Activated effector memory CD4-positive, alpha-beta T cell treated with Interleukin-2 at 50 U/mL for 16 hours (primary cell): ENCODE measurements around the gene RPL39L.
"Not testable (repeated sequence)": the region's sequence is repeated elsewhere in the genome, so short reads cannot be mapped to it uniquely, and the experiment has no call there.

Experiments used
- DNase-seq: peaks from one replicate; pipeline ENCODE4 v3.0.0-alpha.2; 2020

Gene RPL39L

DNA sequence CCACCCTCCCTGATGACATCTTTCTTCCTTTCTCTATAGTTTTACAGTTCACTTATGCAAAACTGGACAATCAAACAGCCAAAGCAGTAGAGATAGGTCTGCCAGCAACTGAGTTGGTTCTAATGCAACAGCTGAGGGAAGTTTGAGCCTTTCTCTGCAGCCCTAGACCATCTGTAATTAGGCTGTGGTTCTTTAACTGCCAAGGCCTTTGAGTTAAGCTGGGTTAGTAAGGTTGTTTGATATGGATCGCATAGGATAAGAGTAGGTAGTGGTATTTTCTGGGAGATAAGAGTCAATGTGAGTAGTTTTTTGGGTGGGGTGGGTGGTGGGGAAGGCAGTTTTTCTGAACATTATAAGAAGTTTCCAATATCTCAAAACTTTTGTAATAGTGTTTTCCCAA is 3.0 kb downstream of the RPL39L start:
- no peak for DNase-seq

DNA sequence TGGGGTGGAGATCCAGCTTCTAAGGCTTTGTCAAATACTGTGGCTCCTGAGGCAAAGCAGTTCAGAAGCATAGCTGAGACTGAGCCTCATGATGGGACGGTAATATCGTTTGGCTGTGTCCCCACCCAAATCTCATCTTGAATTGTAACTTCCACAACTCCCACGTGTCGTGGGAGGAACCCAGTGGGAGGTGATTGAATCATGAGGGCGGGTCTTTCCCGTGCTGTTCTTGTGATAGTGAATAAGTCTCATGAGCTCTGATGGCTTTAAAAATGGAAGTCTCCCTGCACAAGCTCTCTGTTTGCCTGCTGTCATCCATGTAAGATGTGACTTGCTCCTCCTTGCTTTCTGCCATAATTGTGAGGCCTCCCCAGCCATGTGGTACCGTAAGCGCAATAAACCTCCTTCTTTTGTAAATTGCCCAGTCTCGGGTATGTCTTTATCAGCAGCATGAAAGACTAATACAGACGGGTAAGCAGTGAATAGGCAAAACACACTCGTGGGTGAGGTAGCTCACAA is 4.1 kb downstream of the RPL39L start:
- DNase-seq, result not testable (repeated sequence)

DNA sequence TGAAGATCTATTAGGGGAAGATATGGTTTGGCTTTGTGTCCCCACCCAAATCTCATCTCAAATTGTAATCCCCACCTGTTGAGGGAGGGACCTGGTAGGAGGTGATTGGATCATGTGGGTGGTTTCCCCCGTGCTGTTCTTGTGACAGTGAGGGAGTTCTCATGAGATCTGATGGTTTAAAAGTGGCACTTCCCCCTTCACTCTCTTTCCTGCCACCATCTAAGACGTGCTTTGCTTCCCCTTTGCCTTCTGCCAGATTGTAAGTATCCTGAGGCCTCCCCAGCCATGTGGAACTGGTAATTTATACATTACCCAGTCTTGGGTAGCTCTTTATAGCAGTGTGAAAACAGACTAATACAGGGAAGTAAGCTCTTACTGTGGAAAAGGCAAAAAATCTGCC is 6.1 kb downstream of the RPL39L start:
- DNase-seq, result not testable (repeated sequence)

DNA sequence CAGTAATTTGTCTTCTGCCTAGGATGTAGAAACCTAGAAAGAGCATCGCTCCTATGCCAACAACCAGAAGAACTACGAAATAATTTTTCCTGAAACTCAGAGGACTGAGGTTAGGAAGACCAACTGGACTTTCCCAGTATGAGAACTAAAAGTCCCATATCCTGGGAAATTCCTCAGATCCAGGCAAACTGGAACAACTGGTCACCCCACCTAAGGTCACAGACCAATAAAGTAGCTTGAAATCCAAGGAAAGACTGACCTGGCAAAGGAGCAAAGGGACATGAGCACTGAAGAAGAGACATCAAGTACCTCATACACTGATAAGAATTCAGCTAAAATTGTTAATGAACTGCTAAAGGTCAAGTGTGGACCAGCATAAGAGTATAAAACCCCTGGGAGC is 6.6 kb downstream of the RPL39L start:
- no peak for DNase-seq

DNA sequence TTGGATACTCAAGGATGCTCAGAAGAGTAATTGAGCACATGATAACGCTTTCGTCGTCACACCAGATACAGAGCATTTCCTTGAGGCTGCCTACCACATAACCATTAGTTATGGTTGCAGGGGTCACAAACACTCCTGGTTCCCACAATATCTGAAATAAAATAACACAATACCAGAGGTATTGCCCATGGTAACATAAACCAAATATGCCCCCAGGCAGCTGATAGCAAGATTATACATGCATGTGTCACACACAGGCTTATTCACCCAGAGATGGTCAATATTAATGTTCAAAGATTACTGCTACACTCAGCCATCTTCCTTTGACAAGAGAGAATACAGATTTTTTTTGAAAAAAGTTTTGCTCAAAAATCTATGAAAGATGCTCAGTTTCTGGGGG is 7.3 kb downstream of the RPL39L start:
- DNase-seq, result no peak

DNA sequence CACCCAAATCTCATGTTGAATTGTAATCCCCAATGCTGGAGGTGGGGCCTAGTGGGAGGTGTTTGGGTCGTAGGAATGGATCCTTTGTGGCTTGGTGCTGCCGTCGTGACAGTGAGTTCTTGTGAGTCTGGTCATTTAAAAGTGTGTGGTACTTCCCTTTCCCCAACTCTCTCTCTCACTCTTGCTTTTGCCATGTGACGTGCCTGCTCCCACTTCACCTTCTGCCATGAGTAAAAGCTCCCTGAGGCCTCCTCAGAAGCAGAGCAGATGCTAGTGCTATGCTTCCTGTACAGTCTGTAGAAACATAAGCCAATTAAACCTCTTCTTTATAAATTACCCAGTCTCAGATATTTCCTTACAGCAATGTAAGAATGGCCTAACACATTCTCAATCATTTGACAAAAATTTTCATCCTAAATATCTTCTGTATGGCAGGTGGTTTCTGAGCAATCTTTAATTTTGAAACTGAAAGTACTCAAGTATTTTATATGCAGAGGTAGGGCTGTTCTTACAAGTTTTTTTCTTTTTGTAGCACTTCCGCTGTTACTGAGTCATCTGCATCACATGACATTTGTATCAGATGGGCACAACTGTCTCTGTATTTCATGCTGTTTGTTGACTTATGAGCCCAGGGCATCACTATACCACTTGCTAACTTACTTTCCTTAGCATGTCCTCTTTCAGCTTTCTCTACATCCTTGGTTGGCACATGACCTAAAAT is 8.8 kb downstream of the RPL39L start:
- DNase-seq, result no peak

DNA sequence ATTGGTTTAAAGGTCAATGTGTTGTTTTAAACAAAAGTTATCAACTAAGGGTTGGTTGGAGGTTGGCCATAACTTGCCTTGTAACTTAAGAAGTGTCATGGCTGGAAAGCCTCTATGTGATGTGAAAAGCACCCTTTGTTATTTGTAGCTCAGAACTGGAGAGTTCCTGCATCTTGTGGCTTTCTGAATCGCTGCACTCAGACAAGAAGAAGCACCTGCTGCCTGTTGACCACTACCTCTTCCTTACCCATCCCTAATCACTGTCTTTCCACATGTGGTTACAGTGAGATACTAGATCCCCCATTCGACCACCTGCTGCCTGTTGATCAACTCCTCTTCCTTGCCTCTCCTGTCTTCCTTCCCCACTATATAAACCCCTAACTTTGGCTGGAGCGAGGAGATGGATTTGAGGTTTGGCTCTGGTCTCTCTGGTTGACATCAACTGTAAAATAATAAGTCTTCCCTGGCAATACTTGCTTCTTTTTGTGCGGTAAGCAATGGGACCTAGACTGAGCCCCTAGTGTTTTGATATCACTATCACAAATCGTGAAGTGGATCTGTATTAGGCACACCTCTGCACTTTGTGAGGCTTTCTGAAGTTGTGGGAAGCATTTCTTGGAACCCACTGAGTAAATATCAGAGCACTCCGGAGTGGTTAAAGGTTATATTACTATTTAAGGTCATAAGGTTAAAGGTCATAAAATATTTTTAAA is 13.8 kb downstream of the RPL39L start:
- DNase-seq, result no peak

DNA sequence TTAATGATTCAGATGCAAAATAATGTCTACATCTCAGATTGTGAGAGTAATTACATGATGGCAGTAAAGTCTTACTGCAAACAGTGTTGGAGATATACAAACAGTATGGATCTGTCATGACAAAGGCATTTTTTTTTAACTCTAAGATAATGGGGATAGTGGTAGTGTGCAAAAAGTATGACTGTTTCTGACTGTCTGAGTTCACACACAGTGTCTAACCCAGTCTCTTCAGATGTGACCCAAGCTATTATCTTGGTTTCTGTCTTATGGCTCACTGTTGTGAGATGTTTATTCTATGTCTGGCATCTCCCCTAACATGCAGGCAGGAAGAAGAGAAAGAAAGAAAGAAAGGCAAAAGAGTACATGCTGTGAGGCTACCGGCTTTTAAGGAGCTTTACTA is 17.0 kb downstream of the RPL39L start:
- no peak for DNase-seq

DNA sequence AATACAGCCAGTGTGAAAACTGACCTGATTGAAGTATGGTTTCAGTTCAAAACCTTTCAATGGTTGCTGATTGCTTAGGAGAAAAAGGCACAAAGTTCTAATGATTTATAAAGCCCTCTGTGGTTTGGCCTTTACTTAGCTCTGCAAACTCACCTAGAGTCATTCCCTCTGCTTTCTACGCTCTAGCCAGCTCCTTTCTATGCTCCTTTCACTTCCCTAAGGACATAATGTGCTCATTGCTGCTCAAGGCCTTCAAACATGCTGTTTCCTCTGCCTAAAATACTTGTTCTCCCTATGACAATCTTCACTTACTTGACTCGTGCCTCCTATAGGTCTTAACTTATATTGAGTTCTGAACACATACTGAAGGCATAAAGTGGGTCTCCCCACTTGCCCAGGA is 19.0 kb downstream of the RPL39L start:
- no peak for DNase-seq

DNA sequence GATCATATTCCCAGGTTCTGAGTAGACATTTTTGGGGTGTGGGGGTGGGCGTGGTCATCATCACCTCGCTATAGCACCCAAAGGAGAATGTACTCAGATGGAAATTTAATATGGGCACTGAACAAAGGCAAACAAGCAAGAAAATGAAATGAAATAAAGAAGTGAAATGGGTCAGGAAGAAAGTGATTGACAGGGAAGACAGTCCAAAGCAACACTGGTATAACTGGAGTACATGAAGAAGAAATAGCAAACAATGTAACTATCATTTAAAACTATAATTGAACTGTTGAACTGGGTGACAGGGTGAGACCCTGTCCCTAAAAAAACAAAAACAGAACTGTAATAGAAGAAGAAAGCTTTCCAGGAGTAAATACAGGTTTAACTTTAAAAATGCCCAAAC is 24.8 kb downstream of the RPL39L start:
- no peak for DNase-seq

DNA sequence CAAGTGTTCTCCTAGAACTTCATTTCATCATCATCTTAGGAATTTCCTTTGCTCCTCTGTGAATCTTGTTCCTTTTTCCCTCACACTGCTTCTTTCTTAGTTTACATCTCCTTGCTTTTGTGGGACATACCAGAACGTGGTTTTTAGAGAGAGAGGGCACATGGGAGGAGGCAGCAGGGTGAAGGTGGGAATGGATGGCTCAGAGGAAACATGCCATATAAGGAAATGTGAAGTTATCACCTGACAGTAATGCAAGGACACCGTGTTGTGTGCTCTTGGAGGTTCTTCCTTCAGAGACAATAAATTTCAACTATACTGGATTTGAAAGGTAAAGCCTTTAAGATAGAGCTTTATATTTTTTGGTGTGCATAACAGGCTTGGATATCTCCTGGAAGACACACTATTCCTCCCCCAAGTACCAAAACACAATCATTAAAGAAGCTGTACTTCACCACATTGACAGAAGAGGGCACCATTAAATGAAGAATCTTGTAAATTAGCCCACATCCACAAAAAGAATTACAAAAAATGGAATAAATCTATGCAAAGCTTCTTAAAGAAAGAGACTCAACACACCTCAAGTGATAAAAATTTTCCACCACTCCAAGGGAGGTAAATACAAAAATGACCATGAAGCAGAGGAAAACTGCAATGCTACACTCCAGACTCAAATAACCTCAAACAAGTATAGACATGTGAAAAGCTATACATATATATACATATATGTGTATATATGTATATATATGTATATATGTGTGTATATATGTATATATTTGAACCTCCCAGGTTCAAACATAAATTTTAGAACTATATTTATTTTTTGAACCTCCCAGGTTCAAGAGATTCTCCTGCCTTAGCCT is 26.1 kb downstream of the RPL39L start:
- DNase-seq, result no peak

DNA sequence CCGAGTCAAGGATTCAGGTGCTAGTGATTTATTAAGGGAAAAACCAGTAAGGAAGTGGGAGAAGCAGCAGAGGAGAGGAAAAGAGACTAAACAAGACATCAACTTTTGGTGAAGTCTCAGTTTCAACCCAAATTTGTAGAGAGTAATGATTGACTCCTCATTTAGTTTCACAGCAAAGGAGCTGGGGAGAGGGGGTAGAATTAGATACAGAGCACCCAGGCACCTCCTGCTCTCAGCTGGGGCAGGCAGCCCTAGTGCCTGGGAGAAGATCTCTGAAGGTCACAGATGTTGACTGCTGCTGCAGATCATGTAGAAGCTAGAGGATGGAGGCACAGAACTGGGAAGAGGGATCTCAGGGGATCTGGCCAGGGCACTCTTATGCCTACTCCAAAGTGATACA is 29.1 kb downstream of the RPL39L start:
- no peak for DNase-seq

DNA sequence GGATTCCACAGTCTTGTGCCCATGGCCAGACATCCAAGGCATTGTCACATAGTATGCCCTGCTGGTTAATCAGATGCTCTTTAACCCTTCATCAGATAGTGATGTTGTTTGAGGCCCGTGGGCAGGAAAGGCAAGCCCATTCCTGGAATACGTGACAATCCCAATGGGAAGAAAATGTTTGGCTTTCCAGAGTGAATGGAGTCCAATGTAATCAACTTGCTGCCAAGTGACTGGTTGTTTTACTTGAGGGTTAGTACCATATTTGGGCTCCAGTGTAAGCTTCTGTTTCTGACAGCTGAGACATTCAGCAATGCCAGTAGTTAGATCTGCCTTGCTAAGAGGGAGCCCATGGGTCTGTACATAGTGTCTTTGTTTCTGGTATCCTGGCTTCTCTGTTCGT is 31.3 kb downstream of the RPL39L start:
- DNase-seq, result no peak

DNA sequence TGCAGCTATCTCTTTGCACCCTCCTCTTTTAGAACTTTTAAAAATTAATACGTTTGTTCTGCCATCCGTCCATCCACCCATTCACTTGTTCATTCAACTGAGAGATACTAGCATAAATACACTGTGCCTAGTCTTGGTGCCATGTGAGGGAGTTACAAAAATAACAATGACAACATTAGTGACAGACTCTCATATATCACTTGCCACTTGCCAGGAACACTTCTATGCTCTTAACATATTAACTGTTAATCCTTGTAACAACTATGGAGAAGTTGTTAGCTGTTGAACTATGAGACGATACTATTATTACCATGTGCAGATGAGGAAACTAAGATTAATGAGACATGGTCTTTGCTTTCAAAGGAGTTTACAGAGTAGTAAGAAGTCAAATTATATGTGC is 33.6 kb downstream of the RPL39L start:
- no peak for DNase-seq

DNA sequence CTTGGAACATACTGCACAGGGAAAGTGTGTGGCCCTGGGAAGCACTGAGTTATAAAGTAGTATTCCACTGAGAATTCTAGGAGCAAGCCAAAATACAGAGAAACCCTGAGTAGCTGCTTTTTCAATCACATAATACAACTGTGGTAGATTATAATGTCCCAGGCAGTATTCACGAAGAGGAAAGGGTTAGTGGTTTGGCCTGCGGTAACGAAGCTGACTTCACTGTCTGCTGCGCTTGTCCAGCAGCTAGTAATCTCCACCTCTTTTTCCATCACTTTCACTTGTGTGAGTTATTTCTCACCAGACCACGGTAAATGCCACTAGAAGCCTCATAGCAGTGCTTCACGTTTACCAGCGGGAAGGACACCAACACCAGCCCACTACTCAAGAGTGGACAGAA is 34.4 kb downstream of the RPL39L start:
- no peak for DNase-seq

DNA sequence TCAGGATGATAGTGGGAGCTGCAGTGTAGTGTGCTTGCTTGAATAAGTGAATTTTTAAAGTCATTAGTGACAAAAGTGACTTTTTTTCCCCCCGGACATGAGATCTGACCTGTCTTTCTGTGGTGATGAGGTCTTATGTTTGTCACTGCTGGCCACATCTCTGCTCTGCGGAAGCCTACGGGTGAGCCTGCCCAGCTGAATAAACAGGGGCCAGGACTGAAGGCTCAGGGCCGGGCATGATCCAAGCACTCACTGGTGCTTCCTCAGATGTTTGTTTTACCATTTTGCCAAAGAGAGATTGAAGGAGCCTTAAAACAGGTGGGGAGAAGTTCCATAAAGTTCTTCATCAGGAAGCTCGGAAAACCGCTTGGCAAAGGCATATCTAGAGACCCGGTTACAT is 35.0 kb downstream of the RPL39L start:
- no peak for DNase-seq

DNA sequence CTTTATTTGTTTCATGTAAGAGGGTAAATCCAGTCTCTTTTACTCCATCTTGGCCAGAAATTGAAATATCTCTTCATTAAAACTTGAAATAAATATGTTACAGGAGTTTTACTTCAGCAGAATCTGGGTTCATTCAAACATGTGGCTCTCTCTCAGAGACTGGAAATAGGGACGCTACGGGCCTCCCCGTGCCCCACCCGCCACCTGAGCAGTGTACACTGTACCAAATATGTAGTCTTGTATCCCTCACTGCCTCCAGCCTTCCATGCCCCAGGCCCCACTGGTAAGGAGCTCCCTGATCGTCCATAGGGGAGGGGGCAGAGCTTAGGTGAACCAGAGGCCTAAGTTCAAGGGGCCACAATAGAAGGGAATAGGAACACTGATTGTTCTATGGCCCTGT is 36.0 kb downstream of the RPL39L start:
- no peak for DNase-seq

DNA sequence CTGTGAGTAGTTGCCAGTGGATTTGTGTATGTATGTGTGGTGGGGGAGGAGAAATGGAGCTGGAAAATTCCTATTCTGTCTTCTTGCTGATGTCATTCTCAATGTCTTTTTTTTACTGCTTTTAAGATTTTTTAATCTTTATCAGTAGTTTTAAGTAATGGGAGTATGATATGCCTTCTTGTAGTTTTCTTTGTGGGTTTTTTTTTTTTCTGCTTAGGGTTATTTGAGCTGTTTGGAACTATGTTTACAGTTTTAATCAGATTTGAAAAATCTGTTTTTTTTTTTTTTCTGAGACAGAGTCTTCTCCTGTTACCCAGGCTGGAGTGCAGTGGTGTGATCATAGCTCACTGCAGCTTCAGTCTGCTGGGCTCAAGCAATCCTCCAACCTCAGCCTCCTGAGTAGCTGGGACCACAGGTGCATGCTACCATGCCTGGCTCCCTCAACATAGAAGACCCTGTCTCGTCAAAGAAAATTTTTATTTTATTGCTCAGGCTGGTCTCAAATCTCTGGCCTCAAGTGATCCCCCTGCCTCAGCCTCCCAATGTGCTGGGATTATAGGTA is 37.1 kb downstream of the RPL39L start:
- DNase-seq, result no peak

DNA sequence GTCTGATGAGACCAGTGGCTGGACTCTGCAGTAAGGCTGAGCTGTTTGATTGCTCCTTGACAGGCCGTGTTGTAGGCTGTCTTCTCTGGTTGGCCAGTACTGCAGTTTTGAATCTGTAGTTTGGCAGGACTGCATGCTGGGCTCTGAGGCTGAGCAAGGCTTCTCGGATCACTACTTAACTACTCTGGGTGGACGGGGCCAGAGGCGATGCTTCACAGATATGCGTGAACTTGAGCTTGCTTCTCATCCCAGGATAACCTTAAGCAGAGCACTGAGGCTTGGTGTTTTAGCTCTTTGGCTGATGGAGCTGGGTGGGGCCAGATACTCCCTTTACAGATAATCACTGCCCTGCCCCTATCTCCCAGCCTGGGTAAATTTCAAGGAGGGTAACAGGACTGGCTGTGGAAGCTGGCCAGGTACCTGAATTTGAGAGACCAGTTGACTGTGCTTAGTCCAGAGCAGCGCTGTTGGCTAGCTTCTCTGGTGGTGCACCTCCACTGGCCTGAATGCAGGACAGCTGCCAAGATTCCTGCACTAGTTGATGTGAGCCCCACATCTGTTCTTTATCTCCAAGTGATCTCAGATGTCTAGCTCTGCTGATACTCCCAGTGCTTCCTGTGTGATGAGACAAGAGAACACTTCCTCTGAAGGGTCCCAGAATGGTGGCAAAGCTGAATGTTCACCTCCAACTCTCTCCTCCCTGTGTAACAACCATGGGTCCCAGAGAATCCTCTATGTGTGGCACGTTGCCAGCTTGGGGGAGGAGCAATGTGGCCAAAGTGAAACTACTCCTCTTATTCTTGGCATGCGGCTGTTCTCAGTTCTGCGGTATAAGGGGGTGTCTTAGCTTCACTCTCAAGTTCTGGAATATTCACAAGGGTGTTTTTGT is 37.9 kb downstream of the RPL39L start:
- DNase-seq, result peak; percentile 46

DNA sequence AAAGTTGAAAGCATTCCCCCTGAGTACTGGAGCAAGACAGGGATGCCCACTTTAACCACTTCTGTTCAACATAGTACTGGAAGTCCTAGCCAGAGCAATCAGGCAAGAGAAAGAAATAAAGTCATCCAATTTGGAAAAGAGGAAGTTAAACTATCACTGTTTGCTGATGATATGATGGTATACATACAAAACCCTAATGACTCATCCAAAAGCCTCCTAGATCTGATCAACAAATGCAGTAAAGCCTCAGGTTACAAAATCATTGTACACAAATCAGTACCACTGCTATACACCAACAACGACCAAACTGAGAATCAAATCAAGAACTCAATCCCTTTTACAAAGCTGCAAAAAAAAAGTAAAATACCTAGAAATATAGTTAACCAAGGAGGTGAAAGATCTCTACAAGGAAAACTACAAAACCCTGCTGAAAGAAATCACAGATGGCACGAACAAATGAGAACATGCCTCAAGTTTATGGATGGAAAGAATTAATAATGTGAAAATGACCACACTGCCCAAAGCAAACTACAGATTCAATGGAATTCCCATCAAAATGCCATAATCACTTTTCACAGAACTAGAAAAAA is 40.3 kb downstream of the RPL39L start:
- no peak for DNase-seq

DNA sequence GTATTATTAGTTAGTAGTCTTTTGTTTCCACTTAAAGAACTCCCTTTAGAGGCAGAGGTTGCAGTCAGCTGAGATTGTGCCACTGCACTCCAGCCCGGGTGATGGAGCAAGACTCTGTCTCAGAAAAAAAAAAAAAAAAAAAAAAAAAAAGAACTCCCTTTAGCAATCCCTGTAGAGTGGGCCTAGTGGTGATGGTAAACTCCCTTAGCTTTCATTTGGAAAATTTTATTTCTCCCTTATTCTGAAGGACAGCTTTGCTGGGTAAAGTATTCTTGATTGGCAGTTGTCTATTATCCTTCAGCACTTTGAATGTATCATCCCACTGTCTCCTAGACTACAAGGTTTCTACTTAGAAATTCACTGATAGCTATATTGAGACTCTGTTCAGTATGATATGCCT is 46.0 kb downstream of the RPL39L start:
- no peak for DNase-seq

DNA sequence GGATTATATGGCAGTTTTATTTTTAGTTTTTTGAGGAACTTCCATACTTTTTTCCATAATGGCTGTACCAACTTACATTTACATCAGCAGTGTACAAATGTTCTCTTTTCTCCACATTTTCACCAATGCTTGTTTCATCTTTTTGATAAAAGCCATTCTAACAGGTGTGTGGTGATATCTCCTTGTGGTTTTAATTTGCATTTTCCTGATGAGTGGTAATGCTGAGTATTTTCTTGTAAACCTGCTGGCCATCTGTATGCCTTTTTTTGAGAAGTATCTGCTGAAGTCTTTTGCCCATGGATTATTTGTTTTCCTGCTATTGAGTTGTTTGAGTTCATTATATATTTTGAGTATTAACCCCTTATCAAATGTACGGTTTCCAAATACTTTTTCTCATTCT is 50.6 kb downstream of the RPL39L start:
- no peak for DNase-seq
